Lower lobe of right lung (tissue), 2 donors: ENCODE measurements around the gene PHIP. TPM values are rescaled to one million over a fixed set of nuclear protein-coding genes. Genes with fewer than 3 reads are reported as not detected.
"Not testable (repeated sequence)": the region's sequence is repeated elsewhere in the genome, so short reads cannot be mapped to it uniquely, and the experiment has no call there.

Experiments
- ATAC-seq, 2 donors: fragments of 200-7000 bp; cut with Tn5 transposase; one replicate each; pipeline ENCODE4 v1.9.1; 2020 to 2022; ENCODE audit warnings: mild to moderate bottlenecking in 2 of 2, moderate library complexity in 2 of 2
- DNase-seq: peaks from one replicate; pipeline ENCODE4 v3.0.0-alpha.2; 2020
- H3K27ac ChIP-seq: fragments of 200-600 bp; one replicate; pipeline ENCODE4 v1.8.0; 2022
- H3K27me3 ChIP-seq: fragments of 200-600 bp; one replicate; pipeline ENCODE4 v1.8.0; 2022; ENCODE audit warnings: low read depth
- H3K36me3 ChIP-seq: fragments of 200-600 bp; one replicate; pipeline ENCODE4 v1.8.0; 2022; ENCODE audit warnings: mild to moderate bottlenecking
- H3K4me1 ChIP-seq: fragments of 200-600 bp; one replicate; pipeline ENCODE4 v1.8.0; 2022
- H3K4me3 ChIP-seq: fragments of 200-600 bp; one replicate; pipeline ENCODE4 v1.8.0; 2022; ENCODE audit warnings: mild to moderate bottlenecking
- H3K9me3 ChIP-seq: fragments of 200-600 bp; one replicate; pipeline ENCODE4 v1.8.0; 2022
- CTCF ChIP-seq: fragments of 200-600 bp; IDR thresholded peaks from one replicate; pipeline ENCODE4 v1.8.0; 2022; ENCODE audit warnings: antibody characterized with exemption, mild to moderate bottlenecking
- intact Hi-C: fragments of 100-400 bp; cut with DNase I; formaldehyde crosslinking; loops from one replicate; pipeline ENCODE4 v1.11.0; 2022
- total RNA-seq: library from RNA; stranded (reverse); fragmentation: NEBNext Ultra II Directional; extraction: Animal tissue kit (Norgen Biotek cat#: 25700); gene quantifications from one replicate; pipeline ENCODE4 v1.2.1, GENCODE V29; 2021
- donor health status: DM: no; HTN: yes; CAD: no; lungs with severe emphysema.

The PHIP gene
- total RNA-seq, 1 donor from 2014 or later, result 35.6 TPM

- ATAC-seq, result no peak
- Histone ChIP-seq H3K27ac (no peak overlapping the region), H3K4me3 (no peak overlapping the region), H3K4me1 (no peaks in the 10 kb centered on the region), H3K27me3 (no peaks in the 10 kb centered on the region), H3K36me3 (no peaks in the 10 kb centered on the region), H3K9me3 (no peaks in the 10 kb centered on the region)
- intact Hi-C loops, result no loop called here
- no peak for TF ChIP-seq CTCF
- no peak for DNase-seq
Measured at GRCh38 chr6:79111549-79111948, 33.5 kb upstream of the PHIP start.

- Histone ChIP-seq H3K4me3 (no peak overlapping the region), H3K27me3 (no peaks in the 10 kb centered on the region), H3K4me1 (no peaks in the 10 kb centered on the region), H3K9me3 (no peaks in the 10 kb centered on the region), H3K27ac (no peak overlapping the region), H3K36me3 (no peaks in the 10 kb centered on the region)
- ATAC-seq, result no peak
- intact Hi-C loops, result no loop called here
- TF ChIP-seq CTCF, result no peak
- no peak for DNase-seq
Measured at GRCh38 chr6:79101164-79101563, 23.1 kb upstream of the PHIP start.

- ATAC-seq (no peak), DNase-seq (no peak)
- no peak overlapping the region for H3K27ac ChIP-seq
- H3K4me1 ChIP-seq, result no peaks in the 10 kb centered on the region
- no peaks in the 10 kb centered on the region for H3K9me3 ChIP-seq
- no peak for TF ChIP-seq CTCF
- no peaks in the 10 kb centered on the region for H3K36me3 ChIP-seq
- intact Hi-C loops, result no loop called here
- no peak overlapping the region for H3K4me3 ChIP-seq
- no peaks in the 10 kb centered on the region for H3K27me3 ChIP-seq
Measured at GRCh38 chr6:79100304-79100703, 22.2 kb upstream of the PHIP start.

- TF ChIP-seq CTCF, result no peak
- ATAC-seq, result no peak
- H3K27ac ChIP-seq, result no peak overlapping the region
- H3K9me3 ChIP-seq, result no peaks in the 10 kb centered on the region
- intact Hi-C loops, result no loop called here
- no peaks in the 10 kb centered on the region for H3K4me1 ChIP-seq
- DNase-seq, result no peak
- H3K27me3 ChIP-seq, result no peaks in the 10 kb centered on the region
- no peaks in the 10 kb centered on the region for H3K36me3 ChIP-seq
- no peak overlapping the region for H3K4me3 ChIP-seq
Measured at GRCh38 chr6:79094938-79095337, 16.9 kb upstream of the PHIP start.

GRCh38 chr6:79091801-79092200 is 13.7 kb upstream of the PHIP start:
- ATAC-seq, H3K4me3 ChIP-seq, H3K4me1 ChIP-seq, intact Hi-C loops, H3K27me3 ChIP-seq, H3K36me3 ChIP-seq, DNase-seq, H3K9me3 ChIP-seq, H3K27ac ChIP-seq: not testable (repeated sequence)

- no peak for TF ChIP-seq CTCF
- Histone ChIP-seq H3K27ac (no peak overlapping the region), H3K4me3 (no peak overlapping the region), H3K36me3 (no peaks in the 10 kb centered on the region), H3K27me3 (no peaks in the 10 kb centered on the region), H3K4me1 (peaks cover under 1% of the 10 kb centered on the region), H3K9me3 (no peaks in the 10 kb centered on the region)
- ATAC-seq, result no peak
- no peak for DNase-seq
- intact Hi-C loops, result loop anchor here (10.0 kb wide), 1 partner anchor 145 kb away; the partner anchor contains the start of gene HMGN3
Measured at GRCh38 chr6:79089552-79090404, 11.7 kb upstream of the PHIP start.
